HT-29 (cell line): ENCODE results near the gene DLG4. TPM values are rescaled to one million over a fixed set of nuclear protein-coding genes. Genes with fewer than 3 reads are reported as not detected.

Experiments
- DNase-seq: peaks from one replicate; pipeline ENCODE4 v3.0.0-alpha.2; 2015; ENCODE audit warnings: low spot score
- total RNA-seq: library from RNA; depleted of rRNA; stranded (reverse); fragments of >200 nt; shearing (Covaris generic); gene quantifications from 2 replicates; pipeline ENCODE4 v1.2.3, GENCODE V29; 2014

Gene DLG4
- total RNA-seq, 1 experiment from 2014 or later: 1.6 TPM

- DNase-seq: no peak
Observed at GRCh38 chr17:7232114-7232513, 12.5 kb upstream of the DLG4 start.

- DNase-seq: no peak
Observed at GRCh38 chr17:7229504-7229903, 9.9 kb upstream of the DLG4 start.

- no peak for DNase-seq
Observed at GRCh38 chr17:7228920-7229319, 9.3 kb upstream of the DLG4 start.

GRCh38 chr17:7226721-7227710 lies 7.4 kb upstream of the DLG4 start:
- no peak for DNase-seq

- no peak for DNase-seq
Observed at GRCh38 chr17:7225711-7226331, 6.2 kb upstream of the DLG4 start.

- no peak for DNase-seq
Observed at GRCh38 chr17:7224661-7225111, 5.0 kb upstream of the DLG4 start.

- no peak for DNase-seq
Observed at GRCh38 chr17:7224110-7224509, 4.5 kb upstream of the DLG4 start.

GRCh38 chr17:7223375-7223774 lies 3.7 kb upstream of the DLG4 start:
- DNase-seq: no peak

- no peak for DNase-seq
Observed at GRCh38 chr17:7222972-7223292, 3.3 kb upstream of the DLG4 start.

- no peak for DNase-seq
Observed at GRCh38 chr17:7222093-7222971, 2.7 kb upstream of the DLG4 start.

- DNase-seq: no peak
Observed at GRCh38 chr17:7221278-7222092, 1.8 kb upstream of the DLG4 start.

GRCh38 chr17:7220593-7221277 lies 1.1 kb upstream of the DLG4 start:
- peak; percentile 58 for DNase-seq

- DNase-seq: no peak
Observed at GRCh38 chr17:7219229-7219811, 316 bp downstream of the DLG4 start.

GRCh38 chr17:7218758-7219157 lies 878 bp downstream of the DLG4 start:
- DNase-seq: no peak

GRCh38 chr17:7218166-7218565 lies 1.5 kb downstream of the DLG4 start:
- DNase-seq: no peak

- DNase-seq: no peak
Observed at GRCh38 chr17:7217113-7217987, 2.3 kb downstream of the DLG4 start.

GRCh38 chr17:7216242-7217112 lies 3.2 kb downstream of the DLG4 start:
- no peak for DNase-seq

GRCh38 chr17:7215652-7216180 lies 3.9 kb downstream of the DLG4 start:
- no peak for DNase-seq
